CD4-positive, alpha-beta T cell (primary cell): ENCODE measurements around the gene STARD13. TPM values are rescaled to one million over a fixed set of nuclear protein-coding genes. Genes with fewer than 3 reads are reported as not detected.

Source experiments
- ATAC-seq: fragments of 200-7000 bp; cut with Tn5 transposase; one replicate; pipeline ENCODE4 v1.10.0; 2022; ENCODE audit warnings: mild to moderate bottlenecking; ENCODE audit not compliant: poor library complexity
- CTCF ChIA-PET: fragments of 350-600 bp; sonication (Branson Sonifier 250); formaldehyde crosslinking; loops from one replicate; lab custom pipeline; 2021; ENCODE audit warnings: antibody characterized with exemption, inconsistent platforms; lab: Charles Lee
- POLR2A ChIA-PET: fragments of 350-600 bp; sonication (Branson Sonifier 250); formaldehyde crosslinking; loops from one replicate; lab custom pipeline; 2021; ENCODE audit warnings: antibody characterized with exemption, inconsistent platforms; lab: Charles Lee
- DNase-seq, 14 experiments: peaks; one replicate each; pipeline ENCODE4 v3.0.0-alpha.2; 2013 to 2020; ENCODE audit warnings: mixed read lengths in 2 of 14
- H3K27ac ChIP-seq, 2 donors: one replicate each; pipeline versions ENCODE4 v1.5.1 to v1.7.0; 2013; ENCODE audit warnings: low read length in 2 of 2, low read depth in 1 of 2, mild to moderate bottlenecking in 1 of 2
- H3K27me3 ChIP-seq, 2 experiments: 1 replicate in 1 of 2; 2 replicates in 1 of 2; pipeline versions ENCODE4 v1.6.1 to v1.7.0; 2013; ENCODE audit warnings: low read length in 2 of 2, control low read depth in 1 of 2, mild to moderate bottlenecking in 1 of 2, moderate library complexity in 1 of 2; ENCODE audit not compliant: insufficient read depth in 2 of 2, control insufficient read depth in 1 of 2
- H3K36me3 ChIP-seq: one replicate; pipeline ENCODE4 v1.6.1; 2013; ENCODE audit warnings: low read length, control low read depth; ENCODE audit not compliant: insufficient read depth
- H3K4me1 ChIP-seq: one replicate; pipeline ENCODE4 v1.6.1; 2013; ENCODE audit warnings: low read length, control low read depth; ENCODE audit not compliant: insufficient read depth
- H3K4me3 ChIP-seq: one replicate; pipeline ENCODE4 v1.5.1; 2013; ENCODE audit warnings: mild to moderate bottlenecking, low read length, moderate library complexity
- H3K9me3 ChIP-seq, 2 experiments: 1 replicate in 1 of 2; 2 replicates in 1 of 2; pipeline versions ENCODE4 v1.6.1 to v1.7.0; 2013; ENCODE audit warnings: low read length in 2 of 2, mild to moderate bottlenecking in 2 of 2, control low read depth in 1 of 2, moderate library complexity in 1 of 2; ENCODE audit not compliant: control insufficient read depth in 1 of 2, insufficient read depth in 1 of 2
- H3K27ac Mint-ChIP-seq: one replicate; pipeline ENCODE4 v1.8.0; 2020; ENCODE audit warnings: mixed read lengths
- H3K27me3 Mint-ChIP-seq: one replicate; pipeline ENCODE4 v1.8.0; 2021; ENCODE audit warnings: mixed read lengths
- H3K36me3 Mint-ChIP-seq: one replicate; pipeline ENCODE4 v1.8.0; 2021; ENCODE audit warnings: low read depth, mixed read lengths
- H3K4me1 Mint-ChIP-seq: one replicate; pipeline ENCODE4 v1.8.0; 2021; ENCODE audit warnings: low read depth, mixed read lengths
- H3K4me3 Mint-ChIP-seq: one replicate; pipeline ENCODE4 v1.8.0; 2020; ENCODE audit warnings: mild to moderate bottlenecking, mixed read lengths
- H3K9me3 Mint-ChIP-seq: one replicate; pipeline ENCODE4 v1.8.0; 2020; ENCODE audit warnings: mixed read lengths
- intact Hi-C, 2 experiments: fragments of 100-400 bp; cut with DNase I in 1 of 2; cut with micrococcal nuclease in 1 of 2; formaldehyde crosslinking; loops; one replicate each; pipeline versions ENCODE4 v1.15.1 to v1.9.0; 2023 to 2025; cut with DNase I, micrococcal nuclease
- total RNA-seq, 174 experiments: library from RNA in 2 of 174; stranded (reverse) in 2 of 174; gene quantifications; one replicate each; pipeline ENCODE4 v1.2.3 and lab custom pipeline; 2021 to 2026
- TF ChIP-seq, protein P1 (sequence below): fragments of 200-600 bp; IDR thresholded peaks from one replicate; pipeline ENCODE4 v1.8.0; 2022; ENCODE audit warnings: antibody characterized with exemption, mild to moderate bottlenecking

STARD13 gene
- total RNA-seq, 2 experiments from 2014 or later, result not detected

DNA sequence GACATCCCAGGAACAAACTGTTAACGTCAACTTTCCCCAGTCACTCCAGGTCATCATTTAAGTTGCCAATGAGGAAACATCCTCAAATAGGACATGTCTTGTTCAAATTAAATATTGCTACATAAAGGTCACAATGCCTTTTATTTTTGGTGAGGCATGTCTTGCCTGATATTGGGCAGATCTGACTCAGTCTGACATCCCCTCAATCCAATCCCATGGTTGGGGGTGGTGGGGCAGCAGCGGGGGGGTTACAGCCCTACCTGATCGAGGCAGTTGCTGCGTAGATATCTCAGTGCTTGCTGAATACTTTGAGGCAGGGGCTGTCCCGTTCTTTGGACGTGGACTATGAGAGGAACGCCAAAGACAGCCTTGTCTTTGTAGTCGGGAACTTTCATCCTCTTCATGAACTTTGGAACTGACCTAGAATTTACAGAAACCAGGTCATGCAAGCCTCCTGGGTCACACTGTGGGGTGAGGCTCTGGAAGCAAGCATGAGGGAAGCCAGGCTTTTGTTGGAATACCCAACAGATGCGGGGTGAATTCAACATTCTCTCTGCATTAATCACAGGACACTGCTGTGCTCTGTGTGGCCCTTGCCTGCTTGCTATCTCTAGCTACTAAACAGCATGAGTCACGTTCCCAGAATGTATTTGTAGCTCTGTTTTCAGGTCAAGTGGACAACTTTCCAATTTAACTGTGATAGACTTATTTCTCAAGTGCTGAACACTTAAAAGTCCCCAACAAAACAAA is 159.6 kb downstream of the STARD13 start:
- no peaks in the 10 kb centered on the region for H3K27me3 Mint-ChIP-seq
- Histone ChIP-seq H3K27me3 (no peaks in the 10 kb centered on the region), H3K4me3 (no peak overlapping the region), H3K36me3 (no peaks in the 10 kb centered on the region), H3K27ac (no peak overlapping the region), H3K4me1 (no peaks in the 10 kb centered on the region), H3K9me3 (peaks cover 0 to 6% of the 10 kb centered on the region in 2 experiments)
- DNase-seq (no peak), ATAC-seq (no peak)
- intact Hi-C loops, result no loop called here
- TF ChIP-seq, protein P1, sequence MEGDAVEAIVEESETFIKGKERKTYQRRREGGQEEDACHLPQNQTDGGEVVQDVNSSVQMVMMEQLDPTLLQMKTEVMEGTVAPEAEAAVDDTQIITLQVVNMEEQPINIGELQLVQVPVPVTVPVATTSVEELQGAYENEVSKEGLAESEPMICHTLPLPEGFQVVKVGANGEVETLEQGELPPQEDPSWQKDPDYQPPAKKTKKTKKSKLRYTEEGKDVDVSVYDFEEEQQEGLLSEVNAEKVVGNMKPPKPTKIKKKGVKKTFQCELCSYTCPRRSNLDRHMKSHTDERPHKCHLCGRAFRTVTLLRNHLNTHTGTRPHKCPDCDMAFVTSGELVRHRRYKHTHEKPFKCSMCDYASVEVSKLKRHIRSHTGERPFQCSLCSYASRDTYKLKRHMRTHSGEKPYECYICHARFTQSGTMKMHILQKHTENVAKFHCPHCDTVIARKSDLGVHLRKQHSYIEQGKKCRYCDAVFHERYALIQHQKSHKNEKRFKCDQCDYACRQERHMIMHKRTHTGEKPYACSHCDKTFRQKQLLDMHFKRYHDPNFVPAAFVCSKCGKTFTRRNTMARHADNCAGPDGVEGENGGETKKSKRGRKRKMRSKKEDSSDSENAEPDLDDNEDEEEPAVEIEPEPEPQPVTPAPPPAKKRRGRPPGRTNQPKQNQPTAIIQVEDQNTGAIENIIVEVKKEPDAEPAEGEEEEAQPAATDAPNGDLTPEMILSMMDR, result no peak
- no peaks in the 10 kb centered on the region for H3K9me3 Mint-ChIP-seq
- no peak overlapping the region for H3K4me3 Mint-ChIP-seq
- POLR2A ChIA-PET, result no interaction called here
- H3K4me1 Mint-ChIP-seq, result no peaks in the 10 kb centered on the region
- no peak overlapping the region for H3K27ac Mint-ChIP-seq
- CTCF ChIA-PET, result no interaction called here
- no peaks in the 10 kb centered on the region for H3K36me3 Mint-ChIP-seq

DNA sequence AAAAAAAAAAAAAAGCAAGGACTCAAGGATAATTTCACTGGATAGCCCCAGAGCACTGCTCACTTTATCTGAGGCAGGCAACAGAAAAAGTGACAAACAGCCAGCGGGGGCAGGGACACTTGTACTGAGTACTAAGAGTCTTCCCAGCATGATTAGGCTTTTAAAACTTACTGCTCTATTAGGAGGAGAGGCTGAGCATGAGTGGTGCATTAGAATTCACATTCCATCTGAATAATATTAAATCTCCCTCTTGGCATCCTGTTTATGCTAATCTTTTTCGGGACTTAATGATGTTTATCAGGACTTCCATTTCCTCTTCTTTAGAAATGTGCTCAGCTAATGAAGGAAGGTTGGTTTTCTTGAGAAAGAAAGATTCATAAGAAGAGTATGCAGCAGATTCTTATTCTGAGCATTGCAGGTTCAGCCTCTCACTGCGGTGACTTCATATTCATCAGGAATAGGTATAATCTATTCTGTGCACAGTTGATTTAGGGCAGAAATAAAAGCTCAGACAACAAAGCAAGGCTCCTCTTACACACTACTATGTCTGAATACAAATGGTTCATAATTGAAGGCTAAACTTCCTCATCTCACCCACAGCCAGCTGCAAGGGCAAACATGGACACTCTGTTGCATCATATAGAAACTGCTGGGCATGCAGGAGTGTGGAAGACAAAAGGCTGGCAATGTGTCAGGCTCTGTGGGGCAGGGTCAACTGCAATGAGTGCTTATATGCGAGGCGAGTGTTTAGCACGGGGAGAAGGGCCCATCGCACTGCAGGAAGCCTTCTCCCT is 162.3 kb downstream of the STARD13 start:
- Mint-ChIP-seq H3K27ac (no peak overlapping the region), H3K27me3 (peaks cover 7% of the 10 kb centered on the region), H3K9me3 (no peaks in the 10 kb centered on the region), H3K36me3 (no peaks in the 10 kb centered on the region), H3K4me3 (no peak overlapping the region), H3K4me1 (no peaks in the 10 kb centered on the region)
- Histone ChIP-seq H3K36me3 (no peaks in the 10 kb centered on the region), H3K27ac (no peak overlapping the region), H3K4me3 (no peak overlapping the region), H3K27me3 (no peaks in the 10 kb centered on the region), H3K9me3 (no peaks in the 10 kb centered on the region), H3K4me1 (no peaks in the 10 kb centered on the region)
- ChIA-PET CTCF (no interaction called here), POLR2A (no interaction called here)
- DNase-seq (peak in 2 of 14 experiments; percentile 33 to 43), ATAC-seq (no peak)
- intact Hi-C loops, result no loop called here
- TF ChIP-seq, protein P1, result no peak

DNA sequence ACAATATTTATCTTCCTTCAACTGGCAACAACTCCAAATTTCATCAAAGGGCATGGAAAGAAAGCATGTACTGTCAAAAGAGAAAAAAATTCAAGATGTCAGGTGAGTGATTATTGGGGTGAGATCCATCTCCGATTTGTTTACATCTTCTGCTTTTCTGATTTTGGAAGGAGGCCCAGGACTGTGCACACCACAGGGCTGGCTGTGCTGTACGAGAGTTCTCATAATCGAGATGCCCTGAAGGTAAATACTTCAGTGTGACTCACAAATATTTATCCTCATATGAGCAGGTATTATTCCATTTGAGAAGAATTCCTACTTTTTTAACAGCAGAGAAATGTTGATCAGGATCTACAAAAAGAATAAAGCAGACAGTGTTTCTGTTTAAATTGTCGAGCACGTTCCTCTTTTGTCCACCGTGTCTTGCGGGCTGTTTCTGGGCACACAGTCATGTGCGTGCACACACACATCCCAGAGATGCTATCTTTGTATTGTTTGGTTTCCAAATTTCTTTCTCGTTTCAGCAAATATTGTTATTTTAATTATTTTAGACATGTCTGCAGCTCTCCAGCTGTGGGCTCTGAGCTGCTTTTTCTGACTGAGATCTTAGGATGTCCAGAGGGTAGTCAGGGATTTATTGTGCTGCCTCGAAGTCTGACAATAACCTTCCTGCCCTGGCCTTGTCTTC is 165.6 kb downstream of the STARD13 start:
- DNase-seq (no peak), ATAC-seq (no peak)
- no peaks in the 10 kb centered on the region for H3K9me3 ChIP-seq
- ChIA-PET CTCF (no interaction called here), POLR2A (no interaction called here)
- intact Hi-C loops, result no loop called here
- H3K4me1 ChIP-seq, result no peaks in the 10 kb centered on the region
- Mint-ChIP-seq H3K9me3 (no peaks in the 10 kb centered on the region), H3K27me3 (peaks cover 18% of the 10 kb centered on the region), H3K4me3 (no peak overlapping the region), H3K4me1 (no peaks in the 10 kb centered on the region), H3K36me3 (no peaks in the 10 kb centered on the region), H3K27ac (no peak overlapping the region)
- H3K27ac ChIP-seq, result no peak overlapping the region
- H3K4me3 ChIP-seq, result no peak overlapping the region
- no peaks in the 10 kb centered on the region for H3K27me3 ChIP-seq
- TF ChIP-seq, protein P1, result no peak
- no peaks in the 10 kb centered on the region for H3K36me3 ChIP-seq
